Endothelial cell of umbilical vein (primary cell): ENCODE measurements around the gene GPR137B.

ENCODE experiments used
- POLR2AphosphoS5 ChIP-seq: IDR thresholded peaks from 2 replicates; pipeline ENCODE4 v1.6.1; 2012; ENCODE audit warnings: low read depth, mild to moderate bottlenecking, control low read depth, low read length, moderate library complexity; ENCODE audit not compliant: insufficient read depth
- TF ChIP-seq, protein P1 (sequence below), 2 donors: IDR thresholded peaks; 1 replicate in 1 of 2; 2 replicates in 1 of 2; pipeline ENCODE4 v1.5.1; 2011; ENCODE audit warnings: low read length in 2 of 2, mild to moderate bottlenecking in 2 of 2, moderate library complexity in 2 of 2, control low read depth in 1 of 2, inconsistent platforms in 1 of 2, low read depth in 1 of 2; ENCODE audit not compliant: insufficient read depth in 1 of 2; ENCODE audit errors: extremely low read depth in 1 of 2

DNA sequence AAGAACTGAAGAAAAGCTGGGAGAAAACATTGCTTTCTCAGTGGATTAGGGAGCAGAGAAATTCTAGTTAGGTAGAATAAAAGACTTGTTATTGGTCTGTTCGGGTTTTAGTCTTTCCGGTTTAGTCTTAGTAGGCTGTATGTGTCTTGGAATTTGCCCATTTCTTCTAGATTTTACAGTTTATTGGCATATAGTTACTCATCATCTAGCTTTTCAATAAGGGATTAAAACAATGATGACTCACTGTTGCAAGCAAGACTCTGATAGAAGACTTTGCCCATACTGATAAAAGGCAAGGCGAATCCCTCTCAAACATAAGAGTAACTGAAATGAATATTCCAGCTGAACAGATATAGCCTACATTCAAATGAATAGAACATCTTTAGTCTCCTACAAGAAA, 62.3 kb downstream of the GPR137B start:
- TF ChIP-seq POLR2AphosphoS5: no peak
- TF ChIP-seq, protein P1, sequence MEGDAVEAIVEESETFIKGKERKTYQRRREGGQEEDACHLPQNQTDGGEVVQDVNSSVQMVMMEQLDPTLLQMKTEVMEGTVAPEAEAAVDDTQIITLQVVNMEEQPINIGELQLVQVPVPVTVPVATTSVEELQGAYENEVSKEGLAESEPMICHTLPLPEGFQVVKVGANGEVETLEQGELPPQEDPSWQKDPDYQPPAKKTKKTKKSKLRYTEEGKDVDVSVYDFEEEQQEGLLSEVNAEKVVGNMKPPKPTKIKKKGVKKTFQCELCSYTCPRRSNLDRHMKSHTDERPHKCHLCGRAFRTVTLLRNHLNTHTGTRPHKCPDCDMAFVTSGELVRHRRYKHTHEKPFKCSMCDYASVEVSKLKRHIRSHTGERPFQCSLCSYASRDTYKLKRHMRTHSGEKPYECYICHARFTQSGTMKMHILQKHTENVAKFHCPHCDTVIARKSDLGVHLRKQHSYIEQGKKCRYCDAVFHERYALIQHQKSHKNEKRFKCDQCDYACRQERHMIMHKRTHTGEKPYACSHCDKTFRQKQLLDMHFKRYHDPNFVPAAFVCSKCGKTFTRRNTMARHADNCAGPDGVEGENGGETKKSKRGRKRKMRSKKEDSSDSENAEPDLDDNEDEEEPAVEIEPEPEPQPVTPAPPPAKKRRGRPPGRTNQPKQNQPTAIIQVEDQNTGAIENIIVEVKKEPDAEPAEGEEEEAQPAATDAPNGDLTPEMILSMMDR (IDR thresholded peaks at IDR 0.05; ENCODE audit: extremely low read depth in 1 of 2, insufficient read depth in 1 of 2, low read depth in 1 of 2, low read length in 2 of 2): no peak
